ENCODE measurements around the gene AEBP1. TPM values are rescaled to one million over a fixed set of nuclear protein-coding genes. Genes with fewer than 3 reads are reported as not detected.

The AEBP1 gene
- total and polyA plus RNA-seq, 2 donors (not counting 1 experiment from before 2014, with no cell fraction given), result 44.4 to 133 TPM

DNA sequence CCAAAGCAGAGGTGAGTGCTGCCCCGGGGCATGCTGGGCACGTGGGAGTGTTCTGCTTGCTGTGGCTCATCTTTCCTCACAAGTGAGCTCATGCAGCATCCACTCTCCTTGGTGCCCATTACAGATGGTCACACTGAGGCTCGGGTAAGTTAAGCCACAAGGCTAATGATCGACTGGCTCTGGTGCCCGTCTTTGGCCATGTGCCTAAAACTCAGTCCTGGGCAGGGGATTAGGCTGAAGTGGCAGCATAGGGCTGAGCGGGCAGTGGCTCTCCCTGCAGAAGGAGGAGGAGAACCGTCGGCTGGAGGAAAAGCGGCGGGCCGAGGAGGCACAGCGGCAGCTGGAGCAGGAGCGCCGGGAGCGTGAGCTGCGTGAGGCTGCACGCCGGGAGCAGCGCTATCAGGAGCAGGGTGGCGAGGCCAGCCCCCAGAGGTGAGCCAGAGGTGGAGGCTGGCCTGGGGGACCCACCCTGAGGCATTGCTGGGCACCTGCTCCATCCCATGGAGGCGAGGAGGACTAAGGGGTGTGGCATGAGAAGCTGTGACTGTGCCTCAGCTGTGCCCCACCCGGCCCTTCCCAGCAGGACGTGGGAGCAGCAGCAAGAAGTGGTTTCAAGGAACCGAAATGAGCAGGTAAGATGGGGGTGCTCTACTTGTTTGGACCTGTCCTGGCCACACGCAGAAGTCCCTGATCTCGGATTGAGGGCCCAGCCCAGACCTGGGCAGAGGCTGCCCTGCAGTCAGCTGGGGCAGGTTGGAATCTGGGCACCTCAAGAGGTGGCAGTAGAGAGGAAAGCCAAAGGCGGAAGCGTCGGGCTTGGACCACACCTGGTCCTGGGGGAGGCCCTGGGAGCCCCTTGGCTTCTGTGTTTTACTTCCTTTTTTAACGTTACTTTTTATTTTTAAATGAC lies 46.0 kb upstream of the AEBP1 start:
- H4K20me1 ChIP-seq (ENCODE audit: control insufficient read depth, extremely low read depth, insufficient read depth, low read length), result no peaks in the 10 kb centered on the region
- DNase-seq (ENCODE audit: low read depth in 2 of 2), result no peak
- no peak overlapping the region for H2AFZ ChIP-seq (ENCODE audit: low read length)
- no peak overlapping the region for H3K9ac ChIP-seq (ENCODE audit: insufficient read depth, low read length)
- H3K4me2 ChIP-seq (ENCODE audit: extremely low read depth, insufficient read depth, low read length), result no peak overlapping the region
- H3K27me3 ChIP-seq (ENCODE audit: control insufficient read depth, insufficient read depth, low read length), result no peaks in the 10 kb centered on the region
- H3K4me1 ChIP-seq (ENCODE audit: control insufficient read depth, extremely low read depth, insufficient read depth, low read length), result no peaks in the 10 kb centered on the region
- no peaks in the 10 kb centered on the region for H3K9me3 ChIP-seq (ENCODE audit: control insufficient read depth, insufficient read depth, low read depth, low read length)
- peaks cover 1% of the 10 kb centered on the region for H3K79me2 ChIP-seq (ENCODE audit: control insufficient read depth, insufficient read depth, low read length)
- H3K4me3 ChIP-seq (replicated peaks in 1 of 4; ENCODE audit: control extremely low read depth in 1 of 4, insufficient read depth in 1 of 4, low read depth in 3 of 4, low read length in 4 of 4), result no peak overlapping the region
- TF ChIP-seq, protein P1, sequence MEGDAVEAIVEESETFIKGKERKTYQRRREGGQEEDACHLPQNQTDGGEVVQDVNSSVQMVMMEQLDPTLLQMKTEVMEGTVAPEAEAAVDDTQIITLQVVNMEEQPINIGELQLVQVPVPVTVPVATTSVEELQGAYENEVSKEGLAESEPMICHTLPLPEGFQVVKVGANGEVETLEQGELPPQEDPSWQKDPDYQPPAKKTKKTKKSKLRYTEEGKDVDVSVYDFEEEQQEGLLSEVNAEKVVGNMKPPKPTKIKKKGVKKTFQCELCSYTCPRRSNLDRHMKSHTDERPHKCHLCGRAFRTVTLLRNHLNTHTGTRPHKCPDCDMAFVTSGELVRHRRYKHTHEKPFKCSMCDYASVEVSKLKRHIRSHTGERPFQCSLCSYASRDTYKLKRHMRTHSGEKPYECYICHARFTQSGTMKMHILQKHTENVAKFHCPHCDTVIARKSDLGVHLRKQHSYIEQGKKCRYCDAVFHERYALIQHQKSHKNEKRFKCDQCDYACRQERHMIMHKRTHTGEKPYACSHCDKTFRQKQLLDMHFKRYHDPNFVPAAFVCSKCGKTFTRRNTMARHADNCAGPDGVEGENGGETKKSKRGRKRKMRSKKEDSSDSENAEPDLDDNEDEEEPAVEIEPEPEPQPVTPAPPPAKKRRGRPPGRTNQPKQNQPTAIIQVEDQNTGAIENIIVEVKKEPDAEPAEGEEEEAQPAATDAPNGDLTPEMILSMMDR (conservative IDR thresholded peaks at IDR 0.05 in 1 of 2, IDR thresholded peaks at IDR 0.05 in 1 of 2; ENCODE audit: low read depth in 1 of 2, low read length in 2 of 2), result no peak
- no peak for TF ChIP-seq EZH2 (IDR thresholded peaks at IDR 0.05; ENCODE audit: low read length, missing control alignments)
- H3K27ac ChIP-seq (ENCODE audit: insufficient read depth, low read length), result no peak overlapping the region
- peaks cover 35% of the 10 kb centered on the region for H3K36me3 ChIP-seq (ENCODE audit: control insufficient read depth, insufficient read depth, low read length)

DNA sequence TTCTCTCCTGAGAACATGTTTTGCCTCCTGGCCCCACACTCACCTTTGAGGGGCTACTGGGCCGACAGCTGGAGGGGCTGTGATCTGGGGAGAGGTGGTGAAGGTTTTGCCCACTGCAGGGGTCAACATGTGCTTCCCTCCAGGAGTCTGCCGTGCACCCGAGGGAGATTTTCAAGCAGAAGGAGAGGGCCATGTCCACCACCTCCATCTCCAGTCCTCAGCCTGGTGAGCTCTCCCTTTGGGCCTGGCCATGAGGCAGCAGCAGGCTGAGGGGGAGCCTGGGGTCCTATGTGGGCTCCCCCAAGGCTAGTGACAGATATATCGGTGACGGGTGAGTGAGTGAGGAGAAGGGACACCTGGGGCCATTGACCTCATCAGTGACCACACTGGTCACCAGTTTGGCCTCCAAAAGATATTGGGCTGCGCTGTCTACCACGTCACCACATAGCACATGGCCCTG lies 45.4 kb upstream of the AEBP1 start:
- DNase-seq (ENCODE audit: low read depth in 2 of 2), result no peak
- H2AFZ ChIP-seq (ENCODE audit: low read length), result no peak overlapping the region
- H3K27me3 ChIP-seq (ENCODE audit: control insufficient read depth, insufficient read depth, low read length), result no peaks in the 10 kb centered on the region
- H3K79me2 ChIP-seq (ENCODE audit: control insufficient read depth, insufficient read depth, low read length), result peaks cover 1% of the 10 kb centered on the region
- no peaks in the 10 kb centered on the region for H4K20me1 ChIP-seq (ENCODE audit: control insufficient read depth, extremely low read depth, insufficient read depth, low read length)
- H3K36me3 ChIP-seq (ENCODE audit: control insufficient read depth, insufficient read depth, low read length), result peaks cover 35% of the 10 kb centered on the region
- H3K4me2 ChIP-seq (ENCODE audit: extremely low read depth, insufficient read depth, low read length), result no peak overlapping the region
- H3K4me3 ChIP-seq (replicated peaks in 1 of 4; ENCODE audit: control extremely low read depth in 1 of 4, insufficient read depth in 1 of 4, low read depth in 3 of 4, low read length in 4 of 4), result no peak overlapping the region
- H3K4me1 ChIP-seq (ENCODE audit: control insufficient read depth, extremely low read depth, insufficient read depth, low read length), result no peaks in the 10 kb centered on the region
- TF ChIP-seq EZH2 (IDR thresholded peaks at IDR 0.05; ENCODE audit: low read length, missing control alignments), result no peak
- TF ChIP-seq, protein P1 (conservative IDR thresholded peaks at IDR 0.05 in 1 of 2, IDR thresholded peaks at IDR 0.05 in 1 of 2; ENCODE audit: low read depth in 1 of 2, low read length in 2 of 2), result no peak
- no peak overlapping the region for H3K27ac ChIP-seq (ENCODE audit: insufficient read depth, low read length)
- no peaks in the 10 kb centered on the region for H3K9me3 ChIP-seq (ENCODE audit: control insufficient read depth, insufficient read depth, low read depth, low read length)
- H3K9ac ChIP-seq (ENCODE audit: insufficient read depth, low read length), result no peak overlapping the region

DNA sequence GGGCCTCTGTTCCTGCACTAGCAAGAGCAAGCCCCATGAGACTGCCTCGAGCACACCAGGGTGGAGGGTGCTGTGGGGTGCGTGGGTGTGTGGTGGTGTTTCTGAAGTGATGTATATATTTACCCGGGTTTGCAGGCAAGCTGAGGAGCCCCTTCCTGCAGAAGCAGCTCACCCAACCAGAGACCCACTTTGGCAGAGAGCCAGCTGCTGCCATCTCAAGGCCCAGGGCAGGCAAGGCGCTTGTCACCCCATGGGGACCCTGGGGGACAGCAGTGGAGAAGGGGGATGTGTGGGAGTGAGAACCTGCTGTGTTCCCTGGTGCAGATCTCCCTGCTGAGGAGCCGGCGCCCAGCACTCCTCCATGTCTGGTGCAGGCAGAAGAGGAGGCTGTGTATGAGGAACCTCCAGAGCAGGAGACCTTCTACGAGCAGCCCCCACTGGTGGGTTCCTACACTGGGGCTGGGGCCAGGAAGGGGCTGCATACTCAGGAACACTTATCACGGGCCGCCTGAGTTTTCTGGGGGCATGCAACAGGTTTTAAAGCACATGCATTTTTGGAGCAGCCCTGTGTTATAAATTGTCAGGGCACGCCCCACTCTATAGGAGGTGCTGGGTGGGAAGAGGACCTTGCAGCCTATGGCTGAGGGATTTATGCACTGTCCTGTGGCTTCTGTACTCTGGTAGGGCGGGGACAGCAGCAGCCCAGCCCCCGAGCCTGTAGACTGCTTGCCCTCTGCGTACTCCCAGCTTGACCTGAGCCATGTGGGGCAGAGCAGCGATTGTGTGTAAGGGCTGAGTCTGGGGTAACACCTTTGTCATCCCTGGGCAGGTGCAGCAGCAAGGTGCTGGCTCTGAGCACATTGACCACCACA lies 44.7 kb upstream of the AEBP1 start:
- H3K27ac ChIP-seq (ENCODE audit: insufficient read depth, low read length), result no peak overlapping the region
- no peak for DNase-seq (ENCODE audit: low read depth in 2 of 2)
- H4K20me1 ChIP-seq (ENCODE audit: control insufficient read depth, extremely low read depth, insufficient read depth, low read length), result no peaks in the 10 kb centered on the region
- no peaks in the 10 kb centered on the region for H3K27me3 ChIP-seq (ENCODE audit: control insufficient read depth, insufficient read depth, low read length)
- H3K4me2 ChIP-seq (ENCODE audit: extremely low read depth, insufficient read depth, low read length), result no peak overlapping the region
- no peaks in the 10 kb centered on the region for H3K4me1 ChIP-seq (ENCODE audit: control insufficient read depth, extremely low read depth, insufficient read depth, low read length)
- H3K9ac ChIP-seq (ENCODE audit: insufficient read depth, low read length), result no peak overlapping the region
- no peak overlapping the region for H3K4me3 ChIP-seq (replicated peaks in 1 of 4; ENCODE audit: control extremely low read depth in 1 of 4, insufficient read depth in 1 of 4, low read depth in 3 of 4, low read length in 4 of 4)
- peaks cover 1% of the 10 kb centered on the region for H3K79me2 ChIP-seq (ENCODE audit: control insufficient read depth, insufficient read depth, low read length)
- no peak for TF ChIP-seq EZH2 (IDR thresholded peaks at IDR 0.05; ENCODE audit: low read length, missing control alignments)
- TF ChIP-seq, protein P1 (conservative IDR thresholded peaks at IDR 0.05 in 1 of 2, IDR thresholded peaks at IDR 0.05 in 1 of 2; ENCODE audit: low read depth in 1 of 2, low read length in 2 of 2), result no peak
- no peak overlapping the region for H2AFZ ChIP-seq (ENCODE audit: low read length)
- peaks cover 35% of the 10 kb centered on the region for H3K36me3 ChIP-seq (ENCODE audit: control insufficient read depth, insufficient read depth, low read length)
- H3K9me3 ChIP-seq (ENCODE audit: control insufficient read depth, insufficient read depth, low read depth, low read length), result no peaks in the 10 kb centered on the region

Data from fibroblast of lung (primary cell).